Ectodermal cell (in vitro differentiated cells): ENCODE results near the gene PAX9.

Experiments used
- H3K27ac ChIP-seq: 2 replicates; pipeline ENCODE4 v1.7.0; 2013; ENCODE audit warnings: mild to moderate bottlenecking, low read depth, low read length; ENCODE audit not compliant: insufficient read depth, poor library complexity, severe bottlenecking
- H3K27me3 ChIP-seq: 2 replicates; pipeline ENCODE4 v1.7.0; 2013; ENCODE audit warnings: mild to moderate bottlenecking, low read length; ENCODE audit not compliant: insufficient read depth, control insufficient read depth, poor library complexity, severe bottlenecking
- H3K36me3 ChIP-seq: one replicate; pipeline ENCODE4 v1.7.0; 2013; ENCODE audit warnings: low read length; ENCODE audit not compliant: control insufficient read depth, insufficient read depth
- H3K4me1 ChIP-seq: one replicate; pipeline ENCODE4 v1.7.0; 2013; ENCODE audit warnings: low read length; ENCODE audit not compliant: control insufficient read depth, insufficient read depth
- H3K4me3 ChIP-seq: 2 replicates; pipeline ENCODE4 v1.7.0; 2013; ENCODE audit warnings: low read depth, low read length, control low read depth; ENCODE audit not compliant: insufficient read depth
- H3K9me3 ChIP-seq: 2 replicates; pipeline ENCODE4 v1.7.0; 2013; ENCODE audit warnings: mild to moderate bottlenecking, low read length, moderate library complexity; ENCODE audit not compliant: control insufficient read depth
- WGBS, 2 experiments: methylation state at CpG; one replicate each; pipeline ENCODE4 v1.1.7; 2013; ENCODE audit warnings: missing lambda C conversion rate in 2 of 2; 5-methylcytosine and 5-hydroxymethylcytosine counted together

PAX9 gene

GRCh38 chr14:36646664-36647416 is 14.8 kb upstream of the PAX9 start:
- H3K9me3 ChIP-seq: no peaks in the 10 kb centered on the region
- H3K27ac ChIP-seq: no peak overlapping the region
- H3K4me1 ChIP-seq: peaks cover 13% of the 10 kb centered on the region
- peak overlapping the region; percentile 41 for H3K4me3 ChIP-seq
- H3K36me3 ChIP-seq: no peaks in the 10 kb centered on the region
- 3% methylated on average over 55 of the region's 55 CpGs for WGBS, 2 experiments
- peaks cover 100% of the 10 kb centered on the region for H3K27me3 ChIP-seq

- H3K4me1 ChIP-seq: peaks cover 13% of the 10 kb centered on the region
- no peaks in the 10 kb centered on the region for H3K36me3 ChIP-seq
- no peaks in the 10 kb centered on the region for H3K9me3 ChIP-seq
- WGBS, 2 experiments: 2% methylated on average over 34 of the region's 34 CpGs
- H3K4me3 ChIP-seq: peak overlapping the region; percentile 41
- peaks cover 100% of the 10 kb centered on the region for H3K27me3 ChIP-seq
- no peak overlapping the region for H3K27ac ChIP-seq
Observed at GRCh38 chr14:36647417-36647823, 14.2 kb upstream of the PAX9 start.

DNA sequence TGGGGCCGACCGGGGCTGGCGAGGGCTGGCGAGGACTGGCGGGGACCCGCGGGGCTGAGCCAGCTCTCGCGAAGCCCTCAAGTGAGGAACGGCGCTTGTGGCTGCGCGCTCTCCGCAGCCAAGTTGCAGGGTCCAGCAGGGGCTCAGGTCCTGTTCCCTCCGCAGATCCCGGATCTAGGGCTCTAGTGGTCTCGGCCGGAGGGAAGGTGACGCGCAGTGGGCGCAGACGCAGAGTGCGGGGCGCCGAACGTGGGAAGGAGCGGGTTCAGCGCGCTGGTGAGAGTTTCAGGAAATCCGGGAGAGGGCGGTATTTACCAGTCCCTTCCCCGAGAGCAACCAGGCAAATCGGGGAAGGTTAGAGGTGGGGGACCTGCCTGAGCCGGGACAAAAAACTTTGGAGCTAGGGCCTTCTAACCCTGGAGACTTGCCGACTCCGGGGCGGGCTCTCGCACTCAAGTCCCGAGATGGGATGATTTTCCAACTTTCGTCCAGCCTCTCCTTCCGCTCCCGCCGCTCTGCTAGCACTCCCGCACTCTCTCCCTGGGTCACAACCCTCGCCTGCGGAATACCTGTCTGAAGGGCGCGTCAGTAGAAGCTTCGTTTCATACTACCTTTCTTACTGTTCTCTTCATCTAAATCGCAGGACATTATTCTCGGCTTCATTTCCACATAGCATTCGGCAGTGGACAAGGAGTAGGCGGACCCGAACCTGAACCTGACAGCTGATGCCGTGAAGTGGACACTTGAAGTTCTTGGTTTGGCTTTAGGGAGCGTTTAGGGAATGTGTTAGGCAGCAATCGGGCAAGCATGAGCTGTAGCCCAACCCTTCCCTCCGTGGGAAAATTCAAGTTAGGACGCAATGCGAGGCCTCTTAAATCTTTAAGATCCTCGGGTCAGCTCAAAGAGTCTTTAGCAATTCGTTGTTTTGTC is 13.6 kb upstream of the PAX9 start:
- peaks cover 100% of the 10 kb centered on the region for H3K27me3 ChIP-seq
- H3K36me3 ChIP-seq: no peaks in the 10 kb centered on the region
- WGBS, 2 experiments: 1% methylated on average over 62 of the region's 62 CpGs
- peak overlapping the region; percentile 41 for H3K4me3 ChIP-seq
- H3K27ac ChIP-seq: no peak overlapping the region
- H3K9me3 ChIP-seq: no peaks in the 10 kb centered on the region
- peaks cover 13% of the 10 kb centered on the region for H3K4me1 ChIP-seq

- H3K9me3 ChIP-seq: no peaks in the 10 kb centered on the region
- H3K27ac ChIP-seq: no peak overlapping the region
- no peak overlapping the region for H3K4me3 ChIP-seq
- 11 to 22% methylated on average over 4 of the region's 4 CpGs for WGBS, 2 experiments
- H3K36me3 ChIP-seq: no peaks in the 10 kb centered on the region
- H3K27me3 ChIP-seq: peaks cover 100% of the 10 kb centered on the region
- peaks cover 13% of the 10 kb centered on the region for H3K4me1 ChIP-seq
Observed at GRCh38 chr14:36649872-36650650, 11.6 kb upstream of the PAX9 start.

DNA sequence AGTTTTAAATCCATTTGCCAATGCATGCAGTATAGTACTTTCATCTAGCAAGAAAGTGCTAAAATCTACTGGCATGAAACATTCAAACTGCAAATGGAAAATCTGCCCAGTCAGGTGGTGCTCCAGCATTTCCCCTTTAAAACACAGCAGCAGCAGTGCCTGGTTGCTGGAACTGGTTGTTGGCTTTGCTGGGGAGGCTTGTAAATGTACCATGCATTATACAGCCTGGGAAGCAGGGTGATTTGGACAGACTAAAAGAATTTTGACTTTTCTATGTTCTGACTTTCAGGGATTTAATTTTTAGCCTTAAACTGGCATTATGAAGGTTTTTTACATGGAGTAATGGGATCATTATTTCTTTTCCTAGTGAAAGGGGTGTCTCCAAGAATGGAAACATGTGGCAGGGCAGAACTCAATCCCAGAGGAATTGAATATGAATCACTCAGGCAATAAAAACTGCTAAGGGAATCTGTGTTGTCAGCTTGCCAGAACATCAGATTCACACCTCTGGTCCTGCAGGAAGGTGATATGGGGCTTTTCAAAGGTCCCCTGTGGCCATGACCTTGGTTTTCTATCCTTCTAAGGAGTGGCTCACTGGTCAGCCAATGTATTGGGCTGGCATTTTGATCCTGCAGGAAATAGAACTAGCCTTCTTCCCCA is 9.0 kb upstream of the PAX9 start:
- Histone ChIP-seq H3K36me3 (no peaks in the 10 kb centered on the region), H3K27me3 (peaks cover 100% of the 10 kb centered on the region), H3K4me3 (no peak overlapping the region), H3K4me1 (peaks cover 11% of the 10 kb centered on the region), H3K27ac (no peak overlapping the region), H3K9me3 (no peaks in the 10 kb centered on the region)

GRCh38 chr14:36653413-36653812 is 8.2 kb upstream of the PAX9 start:
- no peaks in the 10 kb centered on the region for H3K36me3 ChIP-seq
- H3K27ac ChIP-seq: no peak overlapping the region
- peaks cover 100% of the 10 kb centered on the region for H3K27me3 ChIP-seq
- H3K4me3 ChIP-seq: no peak overlapping the region
- no peaks in the 10 kb centered on the region for H3K9me3 ChIP-seq
- peaks cover 14% of the 10 kb centered on the region for H3K4me1 ChIP-seq
- 71% methylated on average over 2 of the region's 3 CpGs; no CpG with 5 or more reads in 1 of the 2 experiments for WGBS, 2 experiments

- Histone ChIP-seq H3K27me3 (peaks cover 100% of the 10 kb centered on the region), H3K9me3 (no peaks in the 10 kb centered on the region), H3K36me3 (no peaks in the 10 kb centered on the region), H3K4me1 (peaks cover 16% of the 10 kb centered on the region), H3K4me3 (no peak overlapping the region), H3K27ac (no peak overlapping the region)
- 4 to 7% methylated on average over 30 to 31 of the region's 31 CpGs for WGBS, 2 experiments
Observed at GRCh38 chr14:36653962-36654793, 7.5 kb upstream of the PAX9 start.

- no peak overlapping the region for H3K27ac ChIP-seq
- peaks cover 16% of the 10 kb centered on the region for H3K4me1 ChIP-seq
- peaks cover 100% of the 10 kb centered on the region for H3K27me3 ChIP-seq
- H3K9me3 ChIP-seq: no peaks in the 10 kb centered on the region
- 7 to 11% methylated on average over 34 of the region's 34 CpGs for WGBS, 2 experiments
- H3K36me3 ChIP-seq: no peaks in the 10 kb centered on the region
- H3K4me3 ChIP-seq: no peak overlapping the region
Observed at GRCh38 chr14:36654794-36655381, 6.8 kb upstream of the PAX9 start.

GRCh38 chr14:36655571-36655962 is 6.1 kb upstream of the PAX9 start:
- WGBS, 2 experiments: 9 to 11% methylated on average over 11 of the region's 11 CpGs
- no peak overlapping the region for H3K4me3 ChIP-seq

More at GRCh38 chr14:36655571-36655962, 6.1 kb upstream of the PAX9 start:
- Histone ChIP-seq H3K27ac (no peak overlapping the region), H3K36me3 (no peaks in the 10 kb centered on the region), H3K27me3 (peaks cover 100% of the 10 kb centered on the region), H3K4me1 (peaks cover 16% of the 10 kb centered on the region), H3K9me3 (no peaks in the 10 kb centered on the region)
